Esophagus muscularis mucosa (tissue), 4 donors: ENCODE results near the gene NAA80. TPM values are rescaled to one million over a fixed set of nuclear protein-coding genes. Genes with fewer than 3 reads are reported as not detected.

Experiments
- DNase-seq: peaks from one replicate; pipeline ENCODE4 v3.0.0-alpha.2; 2017; ENCODE audit errors: extremely low spot score
- H3K27ac ChIP-seq, 4 donors: fragments of 200-600 bp; sonication (generic); replicated peaks in 1 of 4; 1 replicate in 3 of 4; 2 replicates in 1 of 4; pipeline ENCODE4 v1.5.1; 2016 to 2019; ENCODE audit warnings: mild to moderate bottlenecking in 1 of 4
- H3K27me3 ChIP-seq, 4 donors: fragments of 200-600 bp; sonication (generic); one replicate each; pipeline versions ENCODE4 v1.5.1 to v1.6.0; 2016 to 2019
- H3K36me3 ChIP-seq, 4 donors: fragments of 200-600 bp; sonication (generic); one replicate each; pipeline ENCODE4 v1.5.1; 2016 to 2019
- H3K4me1 ChIP-seq, 4 donors: fragments of 200-600 bp; sonication (generic); one replicate each; pipeline ENCODE4 v1.5.1; 2016 to 2019
- H3K4me3 ChIP-seq, 4 donors: fragments of 200-600 bp; sonication (generic); 1 replicate in 2 of 4; 2 replicates in 2 of 4; pipeline ENCODE4 v1.5.1; 2016 to 2019; ENCODE audit warnings: mild to moderate bottlenecking in 4 of 4, moderate library complexity in 1 of 4
- H3K9me3 ChIP-seq, 4 donors: fragments of 200-600 bp; sonication (generic); 1 replicate in 3 of 4; 2 replicates in 1 of 4; pipeline ENCODE4 v1.5.1; 2016 to 2019
- EP300 ChIP-seq: sonication (generic); formaldehyde crosslinking; IDR thresholded peaks from one replicate; pipeline ENCODE4 v1.6.1; 2017; ENCODE audit warnings: antibody characterized with exemption
- POLR2A ChIP-seq: fragments of 450-650 bp; IDR thresholded peaks from one replicate; pipeline ENCODE4 v1.6.1; 2017; ENCODE audit warnings: antibody characterized with exemption, moderate library complexity, mild to moderate bottlenecking, low read depth
- POLR2AphosphoS5 ChIP-seq, 2 donors: sonication (generic); formaldehyde crosslinking; IDR thresholded peaks; one replicate each; pipeline ENCODE4 v1.6.1; 2017; ENCODE audit warnings: antibody characterized with exemption in 2 of 2
- WGBS: methylation state at CpG from one replicate; pipeline ENCODE4 v1.1.5; 2018; 5-methylcytosine and 5-hydroxymethylcytosine counted together
- intact Hi-C: fragments of 100-400 bp; cut with DNase I; formaldehyde crosslinking; loops from one replicate; pipeline ENCODE4 v1.15.1; 2023
- total RNA-seq, 4 donors: library from RNA; depleted of rRNA; stranded (reverse); fragments of >200 nt; gene quantifications; one replicate each; pipeline versions ENCODE4 v1.1.0 to v1.2.1, GENCODE V29; 2016
- TF ChIP-seq, protein P1 (sequence below), 3 experiments: fragments of 200-600 bp in 2 of 3; fragments of 450-650 bp in 1 of 3; sonication (generic) in 2 of 3; IDR thresholded peaks; one replicate each; pipeline ENCODE4 v1.5.1; 2017 to 2019; ENCODE audit warnings: antibody characterized with exemption in 3 of 3, mild to moderate bottlenecking in 2 of 3, moderate library complexity in 1 of 3

NAA80 gene
- total RNA-seq, 4 donors from 2014 or later = 6.8 to 9.5 (median 8.0) TPM

DNA sequence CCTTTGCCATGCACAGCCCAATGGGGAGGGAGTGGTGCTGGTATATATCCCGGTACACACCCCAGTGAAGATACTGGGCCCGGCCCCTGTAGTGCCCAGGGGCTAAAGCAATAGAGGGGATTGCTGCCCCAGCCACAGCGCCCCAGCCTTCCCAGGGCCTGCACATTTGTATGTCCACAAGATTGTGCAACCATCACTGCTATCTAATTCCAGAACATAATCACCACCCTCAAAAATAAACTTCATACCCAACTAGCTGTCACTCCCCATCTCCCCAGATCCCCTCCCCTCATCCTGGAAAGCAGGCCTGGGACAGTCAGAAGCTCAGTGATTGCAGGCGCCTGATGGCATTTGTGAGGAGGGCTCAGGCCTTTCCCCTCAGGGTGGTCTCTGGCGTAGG is 49.7 kb downstream of the NAA80 start:
- Histone ChIP-seq H3K4me1 (peaks cover 90 to 100% (median 95%) of the 10 kb centered on the region in 4 donors), H3K27ac (peak overlapping the region; percentile 86 to 92 (median 90)), H3K4me3 (no peak overlapping the region), H3K36me3 (peaks cover 19 to 50% (median 34%) of the 10 kb centered on the region in 4 donors), H3K27me3 (no peaks in the 10 kb centered on the region), H3K9me3 (no peaks in the 10 kb centered on the region)
- no peak for TF ChIP-seq POLR2A
- TF ChIP-seq POLR2AphosphoS5 (IDR thresholded peaks at IDR 0.05) = no peak
- TF ChIP-seq, protein P1, sequence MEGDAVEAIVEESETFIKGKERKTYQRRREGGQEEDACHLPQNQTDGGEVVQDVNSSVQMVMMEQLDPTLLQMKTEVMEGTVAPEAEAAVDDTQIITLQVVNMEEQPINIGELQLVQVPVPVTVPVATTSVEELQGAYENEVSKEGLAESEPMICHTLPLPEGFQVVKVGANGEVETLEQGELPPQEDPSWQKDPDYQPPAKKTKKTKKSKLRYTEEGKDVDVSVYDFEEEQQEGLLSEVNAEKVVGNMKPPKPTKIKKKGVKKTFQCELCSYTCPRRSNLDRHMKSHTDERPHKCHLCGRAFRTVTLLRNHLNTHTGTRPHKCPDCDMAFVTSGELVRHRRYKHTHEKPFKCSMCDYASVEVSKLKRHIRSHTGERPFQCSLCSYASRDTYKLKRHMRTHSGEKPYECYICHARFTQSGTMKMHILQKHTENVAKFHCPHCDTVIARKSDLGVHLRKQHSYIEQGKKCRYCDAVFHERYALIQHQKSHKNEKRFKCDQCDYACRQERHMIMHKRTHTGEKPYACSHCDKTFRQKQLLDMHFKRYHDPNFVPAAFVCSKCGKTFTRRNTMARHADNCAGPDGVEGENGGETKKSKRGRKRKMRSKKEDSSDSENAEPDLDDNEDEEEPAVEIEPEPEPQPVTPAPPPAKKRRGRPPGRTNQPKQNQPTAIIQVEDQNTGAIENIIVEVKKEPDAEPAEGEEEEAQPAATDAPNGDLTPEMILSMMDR (IDR thresholded peaks at IDR 0.05) = no peak
- TF ChIP-seq EP300 = no peak
- intact Hi-C loops = no loop called here
- 93% methylated on average over 4 of the region's 5 CpGs for WGBS
- no peak for DNase-seq

DNA sequence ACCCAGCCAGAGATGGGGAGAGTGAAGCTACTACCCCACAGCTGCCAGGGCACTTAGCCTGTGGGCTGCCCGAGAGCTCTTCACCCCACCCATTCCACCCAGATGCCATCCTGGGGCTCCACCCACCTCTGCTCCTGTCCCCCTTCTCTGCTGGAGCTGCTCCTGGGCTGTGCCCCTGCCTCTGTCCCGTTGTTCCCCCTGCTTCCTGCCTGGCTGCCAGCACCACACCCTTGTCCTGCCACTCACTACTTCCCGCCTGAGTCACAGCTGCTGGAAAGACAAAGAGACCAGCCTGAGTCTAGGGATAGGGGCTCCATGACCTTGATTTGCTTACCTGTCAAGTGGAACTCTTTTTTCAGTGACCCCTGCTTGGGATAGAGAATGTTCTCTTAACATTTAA is 50.8 kb downstream of the NAA80 start:
- Histone ChIP-seq H3K36me3 (peaks cover 12 to 44% (median 24%) of the 10 kb centered on the region in 4 donors), H3K27me3 (no peaks in the 10 kb centered on the region), H3K27ac (peak overlapping the region; percentile 86 to 92 (median 90)), H3K4me3 (no peak overlapping the region), H3K9me3 (no peaks in the 10 kb centered on the region), H3K4me1 (peaks cover 94 to 100% (median 96%) of the 10 kb centered on the region in 4 donors)
- WGBS = 0% methylated on average over 1 of the region's 3 CpGs
- TF ChIP-seq POLR2A (no peak), POLR2AphosphoS5 (IDR thresholded peaks at IDR 0.05) (peak; percentile 51 to 63), EP300 (no peak)
- TF ChIP-seq, protein P1 (IDR thresholded peaks at IDR 0.05) = no peak
- intact Hi-C loops = no loop called here
- DNase-seq = no peak

DNA sequence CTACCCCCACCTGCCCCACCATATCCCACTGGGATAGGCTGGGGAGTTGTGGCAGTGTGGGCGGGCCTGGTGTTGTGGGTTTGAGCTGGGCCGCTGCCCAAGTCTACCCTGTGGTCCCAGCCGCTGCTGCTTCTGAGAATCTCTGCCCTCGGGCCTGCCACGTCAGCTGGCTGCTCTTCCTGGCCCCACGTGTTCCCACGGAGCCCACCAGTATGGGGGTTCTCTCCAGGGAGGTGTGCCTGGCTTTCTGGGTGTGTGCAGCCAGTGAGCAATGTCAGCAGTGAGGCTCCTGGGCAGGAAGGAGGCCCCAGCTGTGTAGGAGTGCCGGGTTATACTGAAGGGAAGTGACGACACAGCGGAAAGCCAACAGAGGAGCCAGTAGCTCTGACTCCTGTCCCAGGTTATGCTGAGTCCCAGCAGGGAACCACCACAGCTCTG is 52.7 kb downstream of the NAA80 start:
- H3K36me3 ChIP-seq = peaks cover 0 to 26% (median 7%) of the 10 kb centered on the region in 4 donors
- intact Hi-C loops = loop anchor here (1.0 kb wide), 1 partner anchor 19 kb away; no protein-coding TSS in a partner anchor
- no peaks in the 10 kb centered on the region for H3K27me3 ChIP-seq
- peak overlapping the region; percentile 44 to 62 (median 50) for H3K4me3 ChIP-seq
- peaks cover 100% of the 10 kb centered on the region in 4 donors for H3K4me1 ChIP-seq
- peak overlapping the region; percentile 86 to 92 (median 90) for H3K27ac ChIP-seq
- no peaks in the 10 kb centered on the region for H3K9me3 ChIP-seq
- TF ChIP-seq, protein P1 (IDR thresholded peaks at IDR 0.05) = peak in 2 of 3 experiments; percentile 1 to 6
- TF ChIP-seq EP300 = no peak
- DNase-seq = no peak
- 0% methylated on average over 1 of the region's 10 CpGs for whole genome bisulfite sequencing

Other genes with a start within 250 kb of the NAA80 start
- gene RBM5, start 210.5 kb downstream of the NAA80 start, total RNA-seq = 100 to 1,000 TPM in 2 of 4 donors, 10 to 100 TPM in 2; 78.0 to 161 (median 95.8) TPM
- 10 to 100 TPM; 11.9 to 46.5 (median 23.3) TPM for gene SEMA3F, start 144.1 kb downstream of the NAA80 start, total RNA-seq
- not detected for gene GNAT1, start 107.8 kb downstream of the NAA80 start, total RNA-seq
- gene SLC38A3, start 94.1 kb downstream of the NAA80 start, total RNA-seq = under 1 TPM in 2 of 4 donors, not detected in 2; 0.11 to 0.39 TPM
- gene GNAI2, start 63.2 kb downstream of the NAA80 start, total RNA-seq = 100 to 1,000 TPM; 149 to 297 (median 239) TPM
- gene SEMA3B, start 30.3 kb downstream of the NAA80 start, total RNA-seq = 10 to 100 TPM; 37.4 to 66.6 (median 46.4) TPM
- gene LSMEM2, start 20.3 kb downstream of the NAA80 start, total RNA-seq = not detected
- gene IFRD2, start 7.0 kb downstream of the NAA80 start, total RNA-seq = 100 to 1,000 TPM in 1 of 4 donors, 10 to 100 TPM in 3; 49.4 to 106 (median 85.8) TPM
- gene HYAL3, start within 50 bp of the NAA80 start, total RNA-seq = 1 to 10 TPM; 2.1 to 6.7 (median 3.4) TPM
- gene HYAL1, start 4.2 kb upstream of the NAA80 start, total RNA-seq = 10 to 100 TPM in 1 of 4 donors, 1 to 10 TPM in 3; 8.3 to 15.6 (median 9.0) TPM
- 100 to 1,000 TPM in 2 of 4 donors, 10 to 100 TPM in 2; 37.4 to 114 (median 97.2) TPM for gene HYAL2, start 23.3 kb upstream of the NAA80 start, total RNA-seq
- gene TUSC2, start 28.8 kb upstream of the NAA80 start, total RNA-seq = 10 to 100 TPM; 18.7 to 40.6 (median 37.5) TPM
- gene RASSF1, start 41.4 kb upstream of the NAA80 start, total RNA-seq = 10 to 100 TPM; 28.7 to 44.2 (median 33.2) TPM
- gene ZMYND10, start 46.3 kb upstream of the NAA80 start, total RNA-seq = under 1 TPM in 3 of 4 donors, not detected in 1; 0.50 to 0.57 (median 0.52) TPM
- 10 to 100 TPM; 10.4 to 16.7 (median 14.2) TPM for gene NPRL2, start 51.4 kb upstream of the NAA80 start, total RNA-seq
- 10 to 100 TPM in 1 of 4 donors, 1 to 10 TPM in 3; 5.4 to 12.4 (median 8.1) TPM for gene CYB561D2, start 51.5 kb upstream of the NAA80 start, total RNA-seq
- 10 to 100 TPM; 37.0 to 85.6 (median 66.3) TPM for gene TMEM115, start 60.1 kb upstream of the NAA80 start, total RNA-seq
- 1 to 10 TPM in 2 of 4 donors, under 1 TPM in 2; 0.84 to 2.8 (median 1.1) TPM for gene CACNA2D2, start 204.2 kb upstream of the NAA80 start, total RNA-seq